Left lung (tissue), 10 donors: ENCODE measurements around the gene EYA2. TPM values are rescaled to one million over a fixed set of nuclear protein-coding genes. Genes with fewer than 3 reads are reported as not detected.
"Not testable (repeated sequence)": the region's sequence is repeated elsewhere in the genome, so short reads cannot be mapped to it uniquely, and the experiment has no call there.

Source experiments
- ATAC-seq: fragments of 200-7000 bp; cut with Tn5 transposase; one replicate; pipeline ENCODE4 v1.9.1; 2020; ENCODE audit warnings: moderate library complexity
- DNase-seq, 4 donors: peaks; one replicate each; pipeline ENCODE4 v3.0.0-alpha.2; 2013 to 2020
- H3K27ac ChIP-seq, 2 donors: fragments of 200-600 bp; sonication (generic) in 1 of 2; one replicate each; pipeline versions ENCODE4 v1.5.0 to v1.8.0; 2020 to 2021
- H3K27me3 ChIP-seq, 2 donors: fragments of 200-600 bp; sonication (generic) in 1 of 2; one replicate each; pipeline versions ENCODE4 v1.5.0 to v1.8.0; 2020 to 2021
- H3K36me3 ChIP-seq, 2 donors: fragments of 200-600 bp; sonication (generic) in 1 of 2; one replicate each; pipeline versions ENCODE4 v1.5.0 to v1.8.0; 2020 to 2021
- H3K4me1 ChIP-seq, 2 donors: fragments of 200-600 bp; one replicate each; pipeline ENCODE4 v1.8.0; 2021
- H3K4me3 ChIP-seq, 2 donors: fragments of 200-600 bp; sonication (generic) in 1 of 2; one replicate each; pipeline versions ENCODE4 v1.5.0 to v1.8.0; 2020 to 2021; ENCODE audit warnings: mild to moderate bottlenecking in 1 of 2
- H3K9me3 ChIP-seq, 2 donors: fragments of 200-600 bp; sonication (generic) in 1 of 2; one replicate each; pipeline versions ENCODE4 v1.5.0 to v1.8.0; 2020 to 2021
- CTCF ChIP-seq, 2 donors: fragments of 200-600 bp; sonication (generic) in 1 of 2; IDR thresholded peaks; one replicate each; pipeline versions ENCODE4 v1.5.0 to v1.8.0; 2021; ENCODE audit warnings: antibody characterized with exemption in 2 of 2
- intact Hi-C, 2 donors: fragments of 100-400 bp; cut with DNase I; formaldehyde crosslinking; loops; one replicate each; pipeline versions ENCODE4 v1.11.2 to v1.14.2; 2022
- polyA plus RNA-seq, 6 donors: library from polyadenylated mRNA; unstranded; fragments of 120-200 nt; gene quantifications; one replicate each; pipeline ENCODE4 v1.2.1, GENCODE V29; 2013; ENCODE audit not compliant: insufficient read length in 6 of 6
- total RNA-seq, 2 donors: library from RNA; stranded (reverse); fragmentation: NEBNext Ultra II Directional; extraction: Animal tissue kit (Norgen Biotek cat#: 25700); gene quantifications; one replicate each; pipeline ENCODE4 v1.2.1, GENCODE V29; 2021
- donor health status: DM: no; HTN: yes; CAD: no.
- donor health status: DM: no; HTN: no; CAD: no.

EYA2 gene
- total and polyA plus RNA-seq, 8 donors: 0.77 to 2.3 (median 1.2) TPM

GRCh38 chr20:46865824-46866223 is 28.8 kb upstream of the EYA2 start:
- Histone ChIP-seq H3K27me3 (peaks cover 0 to 23% of the 10 kb centered on the region in 2 donors), H3K4me1 (no peaks in the 10 kb centered on the region), H3K27ac (no peak overlapping the region), H3K4me3 (no peak overlapping the region), H3K9me3 (peaks cover 0 to 9% of the 10 kb centered on the region in 2 donors), H3K36me3 (no peaks in the 10 kb centered on the region)
- DNase-seq: no peak
- intact Hi-C loops: no loop called here
- TF ChIP-seq CTCF (IDR thresholded peaks at IDR 0.05): no peak
- no peak for ATAC-seq

- TF ChIP-seq CTCF (IDR thresholded peaks at IDR 0.05): no peak
- Histone ChIP-seq H3K36me3 (no peaks in the 10 kb centered on the region), H3K4me3 (no peak overlapping the region), H3K9me3 (peaks cover 0 to 9% of the 10 kb centered on the region in 2 donors), H3K27me3 (peaks cover 0 to 35% of the 10 kb centered on the region in 2 donors), H3K27ac (no peak overlapping the region), H3K4me1 (no peaks in the 10 kb centered on the region)
- DNase-seq: no peak
- intact Hi-C loops: no loop called here
- no peak for ATAC-seq
Measured at GRCh38 chr20:46870041-46870440, 24.6 kb upstream of the EYA2 start.

GRCh38 chr20:46872328-46873211 is 22.1 kb upstream of the EYA2 start:
- no peak for TF ChIP-seq CTCF (IDR thresholded peaks at IDR 0.05)
- intact Hi-C loops: no loop called here
- Histone ChIP-seq H3K36me3 (no peaks in the 10 kb centered on the region), H3K4me1 (no peaks in the 10 kb centered on the region), H3K4me3 (no peak overlapping the region), H3K27ac (no peak overlapping the region), H3K27me3 (peaks cover 0 to 28% of the 10 kb centered on the region in 2 donors), H3K9me3 (peaks cover 0 to 9% of the 10 kb centered on the region in 2 donors)
- DNase-seq: peak in 1 of 4 donors; percentile 25
- no peak for ATAC-seq

GRCh38 chr20:46875059-46875458 is 19.6 kb upstream of the EYA2 start:
- H3K36me3 ChIP-seq: no peaks in the 10 kb centered on the region
- no peak overlapping the region for H3K4me3 ChIP-seq
- peaks cover 0 to 25% of the 10 kb centered on the region in 2 donors for H3K27me3 ChIP-seq
- H3K9me3 ChIP-seq: no peaks in the 10 kb centered on the region
- intact Hi-C loops: no loop called here
- DNase-seq: no peak
- ATAC-seq: no peak
- TF ChIP-seq CTCF (IDR thresholded peaks at IDR 0.05): no peak
- H3K27ac ChIP-seq: no peak overlapping the region
- H3K4me1 ChIP-seq: no peaks in the 10 kb centered on the region

GRCh38 chr20:46879386-46879785 is 15.3 kb upstream of the EYA2 start:
- H3K9me3 ChIP-seq: no peaks in the 10 kb centered on the region
- intact Hi-C loops: no loop called here
- ATAC-seq (no peak), DNase-seq (no peak)
- no peaks in the 10 kb centered on the region for H3K4me1 ChIP-seq
- no peaks in the 10 kb centered on the region for H3K36me3 ChIP-seq
- peaks cover 0 to 43% of the 10 kb centered on the region in 2 donors for H3K27me3 ChIP-seq
- TF ChIP-seq CTCF (IDR thresholded peaks at IDR 0.05): no peak
- H3K4me3 ChIP-seq: no peak overlapping the region
- no peak overlapping the region for H3K27ac ChIP-seq

GRCh38 chr20:46879963-46880362 is 14.7 kb upstream of the EYA2 start:
- ATAC-seq, intact Hi-C loops, DNase-seq, H3K27ac ChIP-seq, H3K4me3 ChIP-seq, H3K4me1 ChIP-seq, H3K36me3 ChIP-seq, H3K9me3 ChIP-seq: not testable (repeated sequence)
- peaks cover 0 to 40% of the 10 kb centered on the region in 2 donors for H3K27me3 ChIP-seq
